PC-3 (cell line): ENCODE results near the gene ESRRG. TPM values are rescaled to one million over a fixed set of nuclear protein-coding genes. Genes with fewer than 3 reads are reported as not detected.

Experiments used
- ATAC-seq: fragments of 200-7000 bp; cut with Tn5 transposase; 2 replicates; pipeline ENCODE4 v1.9.1; 2020; ENCODE audit warnings: mild to moderate bottlenecking, moderate library complexity
- BruUV-seq: library from RNA; stranded (reverse); fragments of 400-500 nt; replicated peaks from 2 replicates; lab custom pipeline; 2021; lab: Mats Ljungman, UMichigan
- CTCF ChIA-PET: fragments of 300-600 bp; sonication (Branson Sonifier 250); formaldehyde crosslinking; loops from one replicate; lab custom pipeline; 2022; ENCODE audit warnings: antibody characterized with exemption; lab: Charles Lee
- POLR2A ChIA-PET: fragments of 300-600 bp; sonication (Branson Sonifier 250); formaldehyde crosslinking; loops from one replicate; lab custom pipeline; 2022; ENCODE audit warnings: antibody characterized with exemption; ENCODE audit not compliant: unreplicated experiment; lab: Charles Lee
- DNase-seq: peaks from one replicate; pipeline ENCODE4 v3.0.0-alpha.2; 2015
- H2AFZ ChIP-seq: fragments of 300-600 bp; sonication (generic); 2 replicates; pipeline ENCODE4 v1.6.0; 2016; ENCODE audit warnings: antibody characterized with exemption, low read length
- H3F3A ChIP-seq: fragments of 300-600 bp; sonication (generic); one replicate; pipeline ENCODE4 v1.6.0; 2017; ENCODE audit warnings: antibody characterized with exemption, low read length, control low read depth, mild to moderate bottlenecking; ENCODE audit not compliant: unreplicated experiment
- H3K27ac ChIP-seq: fragments of 300-600 bp; sonication (generic); 2 replicates; pipeline ENCODE4 v1.5.1; 2016; ENCODE audit warnings: mild to moderate bottlenecking, low read length
- H3K27me3 ChIP-seq: fragments of 300-600 bp; sonication (generic); 2 replicates; pipeline ENCODE4 v1.6.1; 2016; ENCODE audit warnings: low read length, mixed read lengths
- H3K36me3 ChIP-seq: fragments of 300-600 bp; sonication (generic); 2 replicates; pipeline ENCODE4 v1.6.1; 2016; ENCODE audit warnings: low read depth, mixed run types, low read length, mixed read lengths
- H3K4me1 ChIP-seq: fragments of 300-600 bp; sonication (generic); 2 replicates; pipeline ENCODE4 v1.5.1; 2016; ENCODE audit warnings: low read length; ENCODE audit not compliant: insufficient read depth
- H3K4me2 ChIP-seq: fragments of 300-600 bp; sonication (generic); 2 replicates; pipeline ENCODE4 v1.6.0; 2016; ENCODE audit warnings: low read length
- H3K4me3 ChIP-seq: fragments of 300-600 bp; sonication (generic); 2 replicates; pipeline ENCODE4 v1.5.1; 2016; ENCODE audit warnings: mild to moderate bottlenecking, low read length, mixed read lengths
- H3K79me2 ChIP-seq: fragments of 300-600 bp; sonication (generic); 2 replicates; pipeline ENCODE4 v1.6.1; 2017; ENCODE audit warnings: low read length, mixed read lengths
- H3K9ac ChIP-seq: fragments of 300-600 bp; sonication (generic); 2 replicates; pipeline ENCODE4 v1.6.0; 2016; ENCODE audit warnings: mild to moderate bottlenecking, low read length
- H3K9me2 ChIP-seq: fragments of 300-600 bp; sonication (generic); replicated peaks from 2 replicates; pipeline ENCODE4 v1.6.1; 2016; ENCODE audit warnings: mixed run types, low read length, mixed read lengths
- H3K9me3 ChIP-seq: fragments of 300-600 bp; sonication (generic); 2 replicates; pipeline ENCODE4 v1.6.1; 2016; ENCODE audit warnings: low read length, mixed read lengths
- H4K20me1 ChIP-seq: fragments of 300-600 bp; sonication (generic); 2 replicates; pipeline ENCODE4 v1.6.1; 2016; ENCODE audit warnings: low read length, mixed read lengths
- EZH2 ChIP-seq: fragments of 300-600 bp; sonication (generic); IDR thresholded peaks from one replicate; pipeline ENCODE4 v1.6.1; 2017; ENCODE audit warnings: antibody characterized with exemption, mild to moderate bottlenecking, low read length; ENCODE audit not compliant: unreplicated experiment
- EZH2phosphoT487 ChIP-seq: fragments of 300-600 bp; sonication (generic); IDR thresholded peaks from 2 replicates; pipeline ENCODE4 v1.6.1; 2018; ENCODE audit warnings: mild to moderate bottlenecking, antibody characterized with exemption, low read length, borderline replicate concordance
- intact Hi-C: fragments of 100-400 bp; cut with micrococcal nuclease; formaldehyde crosslinking; loops from 2 replicates; pipeline ENCODE4 v1.9.0; 2023
- total RNA-seq: library from RNA; depleted of rRNA; stranded (reverse); fragments of >200 nt; gene quantifications from 2 replicates; pipeline ENCODE4 v1.2.3, GENCODE V29; 2014
- TF ChIP-seq, protein P1 (sequence below): fragments of 300-600 bp; sonication (generic); conservative IDR thresholded peaks from 2 replicates; pipeline ENCODE4 v1.5.1; 2017; ENCODE audit warnings: antibody characterized with exemption, low read depth, mild to moderate bottlenecking, low read length

The ESRRG gene
- total RNA-seq, 1 experiment from 2014 or later = 1.7 TPM

DNA sequence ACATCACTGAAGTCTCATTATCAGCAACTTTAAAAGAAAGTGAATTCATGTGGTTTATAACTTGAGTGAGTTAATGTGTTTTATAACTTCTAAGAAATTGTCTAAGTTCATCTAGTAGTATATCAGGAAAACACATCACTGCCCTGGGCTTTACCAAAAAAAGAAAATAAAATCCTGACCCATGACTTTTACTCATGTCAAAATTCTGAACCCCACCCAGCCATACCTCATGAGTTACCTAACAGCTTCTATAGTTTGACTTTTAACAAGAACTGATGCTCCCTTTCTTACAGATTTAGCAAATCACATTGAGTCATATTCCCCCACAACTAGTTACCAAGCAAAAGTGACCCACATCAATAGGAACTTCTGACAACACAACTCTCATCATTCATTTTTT lies 57.4 kb downstream of the ESRRG start:
- H3K36me3 ChIP-seq = no peaks in the 10 kb centered on the region
- H2AFZ ChIP-seq = no peak overlapping the region
- ATAC-seq = no peak
- H3K9ac ChIP-seq = no peak overlapping the region
- H3K27me3 ChIP-seq = no peaks in the 10 kb centered on the region
- POLR2A ChIA-PET = no interaction called here
- no peaks in the 10 kb centered on the region for H4K20me1 ChIP-seq
- CTCF ChIA-PET = no interaction called here
- H3F3A ChIP-seq = no peaks in the 10 kb centered on the region
- no peaks in the 10 kb centered on the region for H3K9me3 ChIP-seq
- DNase-seq = no peak
- H3K27ac ChIP-seq = no peak overlapping the region
- intact Hi-C loops = no loop called here
- H3K4me1 ChIP-seq = no peaks in the 10 kb centered on the region
- no peak overlapping the region for H3K4me3 ChIP-seq
- no peaks in the 10 kb centered on the region for H3K9me2 ChIP-seq
- no peaks in the 10 kb centered on the region for H3K79me2 ChIP-seq
- no peak overlapping the region for H3K4me2 ChIP-seq
- no peak for TF ChIP-seq EZH2
- TF ChIP-seq, protein P1, sequence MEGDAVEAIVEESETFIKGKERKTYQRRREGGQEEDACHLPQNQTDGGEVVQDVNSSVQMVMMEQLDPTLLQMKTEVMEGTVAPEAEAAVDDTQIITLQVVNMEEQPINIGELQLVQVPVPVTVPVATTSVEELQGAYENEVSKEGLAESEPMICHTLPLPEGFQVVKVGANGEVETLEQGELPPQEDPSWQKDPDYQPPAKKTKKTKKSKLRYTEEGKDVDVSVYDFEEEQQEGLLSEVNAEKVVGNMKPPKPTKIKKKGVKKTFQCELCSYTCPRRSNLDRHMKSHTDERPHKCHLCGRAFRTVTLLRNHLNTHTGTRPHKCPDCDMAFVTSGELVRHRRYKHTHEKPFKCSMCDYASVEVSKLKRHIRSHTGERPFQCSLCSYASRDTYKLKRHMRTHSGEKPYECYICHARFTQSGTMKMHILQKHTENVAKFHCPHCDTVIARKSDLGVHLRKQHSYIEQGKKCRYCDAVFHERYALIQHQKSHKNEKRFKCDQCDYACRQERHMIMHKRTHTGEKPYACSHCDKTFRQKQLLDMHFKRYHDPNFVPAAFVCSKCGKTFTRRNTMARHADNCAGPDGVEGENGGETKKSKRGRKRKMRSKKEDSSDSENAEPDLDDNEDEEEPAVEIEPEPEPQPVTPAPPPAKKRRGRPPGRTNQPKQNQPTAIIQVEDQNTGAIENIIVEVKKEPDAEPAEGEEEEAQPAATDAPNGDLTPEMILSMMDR = no peak
- TF ChIP-seq EZH2phosphoT487 = no peak
- no TSS peak for BruUV-seq

DNA sequence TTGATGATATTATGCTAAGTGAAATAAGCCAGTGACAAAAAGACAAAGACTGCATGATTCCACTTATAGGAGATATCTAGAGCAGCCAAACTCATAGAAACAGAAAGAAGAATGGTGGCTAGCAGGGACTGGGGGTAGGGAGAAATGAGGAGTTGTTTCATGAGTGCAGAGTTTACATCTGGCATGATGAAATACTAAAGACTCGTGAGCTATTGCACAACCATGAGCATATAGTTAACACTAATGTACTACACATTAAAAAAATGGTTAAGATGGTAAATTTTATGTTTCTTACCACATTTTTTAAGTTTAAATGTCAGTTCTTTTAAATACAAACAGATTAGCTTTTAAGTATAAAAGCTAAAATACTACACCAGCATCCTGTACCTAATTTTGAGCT lies 57.8 kb downstream of the ESRRG start:
- Histone ChIP-seq H3K9me2 (no peaks in the 10 kb centered on the region), H2AFZ (no peak overlapping the region), H3K4me1 (no peaks in the 10 kb centered on the region), H3K36me3 (no peaks in the 10 kb centered on the region), H3K9ac (no peak overlapping the region), H3K9me3 (no peaks in the 10 kb centered on the region), H3K79me2 (no peaks in the 10 kb centered on the region), H3K27me3 (no peaks in the 10 kb centered on the region), H3F3A (no peaks in the 10 kb centered on the region), H3K4me2 (no peak overlapping the region), H3K27ac (no peak overlapping the region), H3K4me3 (no peak overlapping the region), H4K20me1 (no peaks in the 10 kb centered on the region)
- POLR2A ChIA-PET = no interaction called here
- no TSS peak for BruUV-seq
- no peak for DNase-seq
- CTCF ChIA-PET = no interaction called here
- no peak for ATAC-seq
- intact Hi-C loops = no loop called here
- TF ChIP-seq, protein P1 = no peak
- TF ChIP-seq EZH2phosphoT487 (no peak), EZH2 (no peak)

DNA sequence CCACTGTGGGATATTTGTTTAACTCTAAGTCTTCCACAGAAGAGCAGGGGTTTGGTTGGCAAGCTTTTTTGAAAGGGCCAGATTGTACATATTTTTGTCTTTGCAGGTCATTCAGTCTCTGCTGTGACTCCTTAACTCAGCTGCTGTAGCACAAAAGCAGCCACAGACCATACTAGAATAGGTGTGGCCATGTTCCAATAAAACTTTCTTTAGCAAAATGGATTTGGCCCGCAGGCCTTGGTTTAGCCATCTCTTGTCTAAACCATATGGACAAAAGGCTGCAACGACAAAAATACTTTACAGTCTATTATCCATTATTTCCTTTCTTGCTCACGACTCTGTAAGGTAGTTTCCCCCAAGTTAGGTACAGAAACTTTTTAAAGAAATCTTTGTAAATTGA lies 60.5 kb downstream of the ESRRG start:
- no TSS peak for BruUV-seq

More for the DNA sequence above, 60.5 kb downstream of the ESRRG start:
- ChIA-PET POLR2A (no interaction called here), CTCF (interaction anchor here (0.6 kb wide), 1 partner anchor 551 kb away, joined by 3 read pairs; no protein-coding TSS in a partner anchor)
- H2AFZ ChIP-seq = no peak overlapping the region
- H3K27ac ChIP-seq = no peak overlapping the region
- H3K36me3 ChIP-seq = no peaks in the 10 kb centered on the region
- no peak for TF ChIP-seq EZH2
- TF ChIP-seq, protein P1 = no peak
- no peak for TF ChIP-seq EZH2phosphoT487
- no peaks in the 10 kb centered on the region for H3K4me1 ChIP-seq
- ATAC-seq (no peak), DNase-seq (no peak)
- no peak overlapping the region for H3K4me3 ChIP-seq
- intact Hi-C loops = no loop called here
- peaks cover 8% of the 10 kb centered on the region; the same call in 1 of the 2 replicates for H3K27me3 ChIP-seq
- no peaks in the 10 kb centered on the region for H3K9me2 ChIP-seq
- H3F3A ChIP-seq = no peaks in the 10 kb centered on the region
- no peaks in the 10 kb centered on the region for H4K20me1 ChIP-seq
- H3K9me3 ChIP-seq = no peaks in the 10 kb centered on the region
- H3K79me2 ChIP-seq = no peaks in the 10 kb centered on the region
- H3K9ac ChIP-seq = no peak overlapping the region
- H3K4me2 ChIP-seq = no peak overlapping the region
